ENCODE data around the gene CBFA2T2.
"Not testable (repeated sequence)": the region's sequence is repeated elsewhere in the genome, so short reads cannot be mapped to it uniquely, and the experiment has no call there.

CBFA2T2 gene

DNA sequence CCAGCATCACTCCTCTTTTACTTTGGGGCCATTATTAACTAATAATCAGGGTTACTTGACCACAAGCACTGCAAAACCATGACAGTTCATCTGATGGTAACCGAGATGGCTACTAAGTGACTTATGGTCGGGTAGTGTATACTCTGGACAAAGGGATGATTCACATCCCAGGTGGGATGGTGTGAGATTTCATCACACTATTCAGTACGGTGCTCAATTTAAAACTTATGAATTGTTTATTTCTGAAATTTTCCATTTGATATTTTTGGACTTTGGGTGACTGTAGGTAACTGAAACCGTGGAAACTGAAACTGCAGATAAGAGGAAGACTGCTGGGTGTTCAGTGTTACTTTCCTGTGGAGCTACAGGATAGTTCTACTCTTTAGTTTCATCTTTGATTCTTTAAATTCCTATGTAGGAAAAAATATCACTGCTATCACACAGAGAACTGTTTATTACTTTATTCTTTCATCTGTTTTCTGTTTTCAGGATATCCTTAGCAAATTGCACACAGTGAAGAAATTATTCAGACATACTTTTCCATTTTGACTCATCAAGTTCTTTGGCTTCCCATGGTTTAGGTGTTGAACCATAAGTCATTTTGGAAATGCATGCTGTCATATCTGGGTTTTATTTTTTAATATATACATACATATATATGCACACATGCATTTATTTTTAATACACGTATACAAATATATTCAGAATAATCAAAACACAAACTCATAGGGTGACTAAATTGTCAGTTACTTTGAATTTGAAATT is 113.1 kb downstream of the CBFA2T2 start:
- Histone ChIP-seq H3K4me3 (no peak overlapping the region), H3K27ac (no peak overlapping the region)

GRCh38 chr20:33604084-33604990 is 114.4 kb downstream of the CBFA2T2 start:
- H3K27ac ChIP-seq: no peak overlapping the region

DNA sequence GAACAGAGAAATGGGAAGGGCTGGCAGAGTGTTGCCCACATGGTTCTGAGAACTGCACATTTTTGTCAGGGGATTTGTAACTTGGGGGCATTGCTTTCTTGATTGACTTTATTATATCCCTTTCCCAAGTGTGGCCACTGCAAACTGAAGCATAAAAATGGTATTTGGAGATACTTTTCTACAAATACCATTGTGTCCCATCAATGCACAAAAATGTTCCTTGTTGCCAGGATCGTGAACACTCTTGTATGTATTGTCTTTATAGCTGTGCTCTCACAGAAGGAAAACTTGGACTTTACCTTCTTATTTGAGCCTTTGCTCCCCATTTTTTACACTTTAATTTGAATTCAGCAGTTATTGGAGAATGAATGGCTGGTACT is 115.1 kb downstream of the CBFA2T2 start:
- no peak overlapping the region for H3K27ac ChIP-seq
- no peak overlapping the region for H3K4me3 ChIP-seq

More at GRCh38 chr20:33604084-33604990, 114.4 kb downstream of the CBFA2T2 start:
- H3K4me3 ChIP-seq: no peak overlapping the region

GRCh38 chr20:33606118-33606771 is 116.3 kb downstream of the CBFA2T2 start:
- no peak overlapping the region for H3K27ac ChIP-seq
- no peak overlapping the region for H3K4me3 ChIP-seq

GRCh38 chr20:33609504-33609903 is 119.6 kb downstream of the CBFA2T2 start:
- Histone ChIP-seq H3K27ac (no peak overlapping the region), H3K4me3 (no peak overlapping the region)

GRCh38 chr20:33611106-33611505 is 121.2 kb downstream of the CBFA2T2 start:
- no peak overlapping the region for H3K27ac ChIP-seq
- no peak overlapping the region for H3K4me3 ChIP-seq

GRCh38 chr20:33612001-33612400 is 122.1 kb downstream of the CBFA2T2 start:
- Histone ChIP-seq H3K27ac (no peak overlapping the region), H3K4me3 (no peak overlapping the region)

GRCh38 chr20:33621717-33622400 is 132.0 kb downstream of the CBFA2T2 start:
- no peak overlapping the region for H3K4me3 ChIP-seq
- H3K27ac ChIP-seq: no peak overlapping the region

DNA sequence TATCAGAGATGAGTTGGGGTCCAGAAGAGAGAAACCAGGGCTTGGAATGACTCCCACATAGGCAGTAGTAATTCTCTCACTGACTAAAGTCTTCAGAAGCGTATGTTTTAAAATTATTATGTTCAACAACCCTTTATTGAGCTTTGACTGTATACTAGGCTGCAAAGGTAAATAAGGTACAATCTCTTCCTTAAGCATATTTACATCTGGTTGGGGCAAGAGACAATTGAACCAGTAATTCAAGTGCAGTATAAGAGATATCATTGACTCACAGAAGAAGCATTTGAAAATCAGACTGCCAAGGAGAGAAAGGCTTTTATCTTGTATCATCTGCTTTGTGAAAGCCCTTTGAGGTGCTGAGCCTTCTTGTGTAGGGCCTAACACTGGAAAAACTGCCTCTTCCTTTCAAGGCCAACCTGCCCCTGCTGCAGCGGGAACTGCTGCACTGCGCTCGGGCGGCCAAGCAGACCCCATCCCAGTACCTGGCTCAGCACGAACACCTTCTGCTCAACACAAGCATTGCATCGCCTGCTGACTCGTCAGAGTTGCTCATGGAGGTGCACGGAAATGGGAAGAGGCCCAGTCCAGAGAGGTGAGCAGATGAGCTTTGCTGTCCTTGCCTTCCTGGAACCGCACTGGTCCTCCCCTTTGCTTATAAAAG is 132.9 kb downstream of the CBFA2T2 start:
- no peak overlapping the region for H3K27ac ChIP-seq
- no peak overlapping the region for H3K4me3 ChIP-seq

DNA sequence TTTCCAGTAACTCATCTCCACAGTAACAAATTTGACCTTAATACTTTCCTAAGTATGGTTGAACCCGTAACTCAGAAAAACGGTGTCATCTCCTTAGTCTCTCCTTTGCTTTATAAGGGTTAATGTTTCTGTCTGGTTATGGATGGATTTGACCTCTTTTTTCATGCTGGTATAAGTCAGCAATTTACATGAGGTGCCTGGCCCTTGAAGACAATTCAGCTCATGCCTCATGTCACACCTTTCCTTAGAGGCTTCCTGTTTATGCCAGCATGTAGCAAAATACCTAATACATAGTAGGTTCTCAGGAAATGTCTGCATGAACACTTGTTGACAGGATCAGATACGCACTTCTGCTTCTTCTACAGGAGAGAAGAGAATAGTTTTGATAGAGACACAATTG is 134.5 kb downstream of the CBFA2T2 start:
- H3K27ac ChIP-seq: peak overlapping the region in 2 of 21 experiments; percentile 7 to 38
- H3K4me3 ChIP-seq: no peak overlapping the region

- H3K27ac ChIP-seq: no peak overlapping the region
Observed at GRCh38 chr20:33626190-33626589, 136.3 kb downstream of the CBFA2T2 start.

GRCh38 chr20:33627577-33628216 is 137.8 kb downstream of the CBFA2T2 start:
- Histone ChIP-seq H3K27ac (no peak overlapping the region), H3K4me3 (no peak overlapping the region)

More at GRCh38 chr20:33626190-33626589, 136.3 kb downstream of the CBFA2T2 start:
- H3K4me3 ChIP-seq: no peak overlapping the region

DNA sequence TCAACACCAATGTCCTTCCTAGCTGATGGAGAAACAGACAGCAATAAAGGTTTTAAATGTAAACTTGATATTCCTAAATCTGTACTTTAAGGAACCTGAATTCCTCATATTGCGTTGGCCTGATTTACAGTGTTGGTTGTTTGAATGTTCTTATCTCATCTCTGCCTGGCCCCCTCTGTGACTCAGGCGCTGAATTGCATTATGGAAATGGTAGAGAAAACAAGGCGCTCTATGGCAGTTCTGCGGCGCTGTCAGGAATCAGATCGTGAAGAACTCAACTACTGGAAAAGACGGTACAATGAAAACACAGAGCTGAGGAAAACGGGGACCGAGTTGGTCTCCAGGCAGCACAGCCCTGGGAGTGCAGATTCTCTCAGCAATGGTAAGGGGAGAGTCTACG is 139.6 kb downstream of the CBFA2T2 start:
- Histone ChIP-seq H3K27ac (no peak overlapping the region), H3K4me3 (no peak overlapping the region)

- no peak overlapping the region for H3K4me3 ChIP-seq
- no peak overlapping the region for H3K27ac ChIP-seq
Observed at GRCh38 chr20:33629979-33630378, 140.1 kb downstream of the CBFA2T2 start.

DNA sequence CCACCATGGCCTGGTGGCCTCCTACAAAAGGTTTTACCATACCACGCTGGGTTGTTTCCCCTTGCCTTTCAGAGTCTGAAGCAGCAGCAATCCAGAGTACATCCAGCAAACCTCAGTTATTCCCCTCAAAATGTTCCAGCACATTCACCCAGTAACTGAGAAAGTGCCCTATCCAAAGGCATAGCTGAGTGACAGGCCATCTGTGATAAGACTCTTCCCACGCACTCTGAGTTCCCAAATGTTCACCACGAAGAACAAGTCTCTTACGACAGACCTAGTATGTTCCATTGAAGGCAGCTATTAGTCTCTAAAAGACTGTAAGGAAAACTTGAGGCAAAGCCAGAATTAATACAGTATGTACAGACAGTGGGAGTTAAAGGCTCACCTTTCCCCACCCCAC is 140.6 kb downstream of the CBFA2T2 start:
- Histone ChIP-seq H3K4me3 (no peak overlapping the region), H3K27ac (no peak overlapping the region)

DNA sequence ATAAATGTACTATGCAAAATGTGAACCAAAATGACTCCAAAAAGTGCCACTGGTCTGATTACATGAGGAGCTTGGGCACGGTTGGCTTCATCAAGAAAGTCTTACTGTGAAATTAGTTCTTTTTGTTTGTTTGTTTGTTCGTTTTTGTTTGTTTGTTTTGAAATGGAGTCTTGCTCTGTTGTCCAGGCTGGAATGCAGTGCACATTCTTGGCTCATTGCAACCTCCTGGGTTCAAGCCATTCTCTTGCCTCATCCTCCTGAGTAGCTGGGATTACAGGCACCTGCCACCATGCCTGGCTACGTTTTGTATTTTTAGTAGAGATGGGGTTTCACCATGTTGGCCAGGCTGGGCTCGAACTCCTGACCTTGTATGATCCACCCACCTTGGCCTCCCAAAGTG is 142.0 kb downstream of the CBFA2T2 start:
- H3K27ac ChIP-seq, H3K4me3 ChIP-seq: not testable (repeated sequence)

- no peak overlapping the region for H3K4me3 ChIP-seq
- H3K27ac ChIP-seq: no peak overlapping the region
Observed at GRCh38 chr20:33635341-33635740, 145.4 kb downstream of the CBFA2T2 start.

DNA sequence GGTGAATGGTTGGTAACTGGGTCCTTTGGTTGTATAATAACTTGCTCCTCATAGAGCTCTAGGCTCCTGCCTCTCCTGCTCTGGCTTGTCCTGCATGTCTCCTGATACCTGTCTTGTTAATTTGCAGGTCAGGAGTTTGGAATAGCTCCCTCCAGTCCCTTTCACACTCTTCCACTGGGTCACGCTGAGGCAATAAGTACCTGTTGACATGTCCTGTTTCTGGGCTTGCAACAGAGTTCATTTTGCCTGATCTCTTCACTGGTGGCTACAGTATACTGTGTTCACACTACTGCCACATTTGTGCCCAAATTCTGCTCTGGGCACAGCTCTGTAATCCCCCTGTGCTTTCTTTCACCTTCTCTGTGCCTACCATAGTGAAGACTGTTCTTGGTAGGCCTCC is 146.9 kb downstream of the CBFA2T2 start:
- Histone ChIP-seq H3K27ac (no peak overlapping the region), H3K4me3 (no peak overlapping the region)

GRCh38 chr20:33640287-33640686 is 150.4 kb downstream of the CBFA2T2 start:
- H3K27ac ChIP-seq: no peak overlapping the region
- H3K4me3 ChIP-seq: no peak overlapping the region
